KMS-11 (cell line): Measurements from ENCODE around the gene JAKMIP2.

Experiments used
- H2AFZ ChIP-seq: fragments of 200-600 bp; sonication (generic); 2 replicates; pipeline ENCODE4 v1.6.1; 2016; ENCODE audit warnings: antibody characterized with exemption, mixed run types, low read depth
- H3K27ac ChIP-seq: fragments of 200-600 bp; sonication (generic); 2 replicates; pipeline ENCODE4 v1.6.1; 2016; ENCODE audit warnings: mild to moderate bottlenecking, mixed run types
- H3K27me3 ChIP-seq: fragments of 200-600 bp; sonication (generic); 2 replicates; pipeline ENCODE4 v1.6.1; 2017; ENCODE audit warnings: mild to moderate bottlenecking, low read depth, mixed run types, moderate library complexity; ENCODE audit not compliant: insufficient read depth
- H3K36me3 ChIP-seq: fragments of 200-600 bp; sonication (generic); 2 replicates; pipeline ENCODE4 v1.6.1; 2017; ENCODE audit warnings: mild to moderate bottlenecking, mixed run types; ENCODE audit not compliant: insufficient read depth
- H3K4me1 ChIP-seq: fragments of 200-600 bp; sonication (generic); 2 replicates; pipeline ENCODE4 v1.6.1; 2016; ENCODE audit warnings: mild to moderate bottlenecking, low read depth, mixed run types; ENCODE audit not compliant: poor library complexity, severe bottlenecking
- H3K4me2 ChIP-seq: fragments of 200-600 bp; sonication (generic); 2 replicates; pipeline ENCODE4 v1.7.0; 2016; ENCODE audit warnings: mild to moderate bottlenecking, mixed run types
- H3K4me3 ChIP-seq: fragments of 200-600 bp; sonication (generic); IDR thresholded peaks from 2 replicates; pipeline ENCODE4 v1.6.1; 2017; ENCODE audit warnings: low read depth, low read length, mixed read lengths; ENCODE audit not compliant: insufficient read depth
- H3K79me2 ChIP-seq: fragments of 200-600 bp; sonication (generic); 2 replicates; pipeline ENCODE4 v1.6.1; 2016; ENCODE audit warnings: low read depth, mixed run types; ENCODE audit not compliant: insufficient read depth
- H3K9ac ChIP-seq: fragments of 200-600 bp; sonication (generic); 2 replicates; pipeline ENCODE4 v1.6.1; 2016; ENCODE audit warnings: mild to moderate bottlenecking, mixed run types
- H4K20me1 ChIP-seq: fragments of 200-600 bp; sonication (generic); 2 replicates; pipeline ENCODE4 v1.6.1; 2016; ENCODE audit warnings: mild to moderate bottlenecking, mixed run types; ENCODE audit not compliant: insufficient read depth
- CTCF ChIP-seq: fragments of 200-600 bp; sonication (generic); conservative IDR thresholded peaks from 2 replicates; pipeline ENCODE4 v1.6.1; 2017; ENCODE audit warnings: low read depth, mild to moderate bottlenecking, antibody characterized with exemption, low read length, moderate library complexity, mixed read lengths

JAKMIP2 gene

GRCh38 chr5:147628058-147628895, 154.3 kb downstream of the JAKMIP2 start:
- Histone ChIP-seq H2AFZ (no peak overlapping the region), H3K36me3 (no peaks in the 10 kb centered on the region), H3K79me2 (no peaks in the 10 kb centered on the region), H3K4me3 (no peak overlapping the region), H3K27ac (no peak overlapping the region), H3K27me3 (no peaks in the 10 kb centered on the region), H3K9ac (no peak overlapping the region), H3K4me1 (no peaks in the 10 kb centered on the region), H4K20me1 (no peaks in the 10 kb centered on the region), H3K4me2 (no peak overlapping the region)
- peak; percentile 89 for TF ChIP-seq CTCF

- TF ChIP-seq CTCF, result no peak
- no peak overlapping the region for H3K9ac ChIP-seq
- no peaks in the 10 kb centered on the region for H4K20me1 ChIP-seq
Observed at GRCh38 chr5:147626464-147626863, 156.1 kb downstream of the JAKMIP2 start.

GRCh38 chr5:147621016-147621415, 161.5 kb downstream of the JAKMIP2 start:
- Histone ChIP-seq H3K9ac (no peak overlapping the region), H3K4me3 (no peak overlapping the region), H3K4me1 (no peaks in the 10 kb centered on the region), H2AFZ (no peak overlapping the region), H4K20me1 (no peaks in the 10 kb centered on the region), H3K36me3 (no peaks in the 10 kb centered on the region), H3K27me3 (no peaks in the 10 kb centered on the region), H3K4me2 (no peak overlapping the region), H3K79me2 (no peaks in the 10 kb centered on the region), H3K27ac (no peak overlapping the region)
- no peak for TF ChIP-seq CTCF

More at GRCh38 chr5:147626464-147626863, 156.1 kb downstream of the JAKMIP2 start:
- Histone ChIP-seq H3K4me1 (no peaks in the 10 kb centered on the region), H3K4me2 (no peak overlapping the region), H3K27me3 (no peaks in the 10 kb centered on the region), H3K36me3 (no peaks in the 10 kb centered on the region), H2AFZ (no peak overlapping the region), H3K4me3 (no peak overlapping the region), H3K79me2 (no peaks in the 10 kb centered on the region), H3K27ac (no peak overlapping the region)

- TF ChIP-seq CTCF, result no peak
- no peaks in the 10 kb centered on the region for H3K27me3 ChIP-seq
- no peaks in the 10 kb centered on the region for H3K4me1 ChIP-seq
- H3K4me3 ChIP-seq, result no peak overlapping the region
- H3K36me3 ChIP-seq, result no peaks in the 10 kb centered on the region
- no peak overlapping the region for H3K27ac ChIP-seq
- no peaks in the 10 kb centered on the region for H3K79me2 ChIP-seq
- no peak overlapping the region for H2AFZ ChIP-seq
- no peaks in the 10 kb centered on the region for H4K20me1 ChIP-seq
- no peak overlapping the region for H3K4me2 ChIP-seq
- H3K9ac ChIP-seq, result no peak overlapping the region
Observed at GRCh38 chr5:147619281-147619878, 163.1 kb downstream of the JAKMIP2 start.
